GM21381 (cell line): ENCODE results near the gene ARL4D.
"Not testable (repeated sequence)": the region's sequence is repeated elsewhere in the genome, so short reads cannot be mapped to it uniquely, and the experiment has no call there.

ENCODE experiments used
- ATAC-seq: cut with Tn5 transposase; IDR thresholded peaks from one replicate; pipeline ENCODE4 v1.9.1; 2021; ENCODE audit warnings: mild to moderate bottlenecking, moderate library complexity; ENCODE audit not compliant: unreplicated experiment

Gene ARL4D

GRCh38 chr17:43398724-43399595 is at the start of gene ARL4D:
ARL4D (plus strand) TSS chr17:43398993; CDS start chr17:43399733, 740 bp downstream.
- ATAC-seq: no peak

GRCh38 chr17:43349142-43349541 is 49.7 kb upstream of the ARL4D start:
- ATAC-seq: no peak

GRCh38 chr17:43350888-43351361 is 47.9 kb upstream of the ARL4D start:
- no peak for ATAC-seq

- ATAC-seq: no peak
These were observed 47.1 kb upstream of the ARL4D start for GRCh38 chr17:43351691-43352090.

- no peak for ATAC-seq
These were observed 46.0 kb upstream of the ARL4D start for GRCh38 chr17:43352579-43353331.

- ATAC-seq: no peak
These were observed 45.4 kb upstream of the ARL4D start for GRCh38 chr17:43353393-43353792.

- ATAC-seq: no peak
These were observed 44.4 kb upstream of the ARL4D start for GRCh38 chr17:43354371-43354770.

GRCh38 chr17:43356450-43356849 is 42.3 kb upstream of the ARL4D start:
- ATAC-seq: no peak

GRCh38 chr17:43356999-43357398 is 41.8 kb upstream of the ARL4D start:
- ATAC-seq: no peak

- no peak for ATAC-seq
These were observed 39.2 kb upstream of the ARL4D start for GRCh38 chr17:43359469-43360110.

- peak; percentile 10 for ATAC-seq
These were observed 38.4 kb upstream of the ARL4D start for GRCh38 chr17:43360376-43360738.

- ATAC-seq: peak; percentile 63
These were observed 37.9 kb upstream of the ARL4D start for GRCh38 chr17:43360739-43361505.

GRCh38 chr17:43363181-43363925 is 35.4 kb upstream of the ARL4D start:
- no peak for ATAC-seq

GRCh38 chr17:43363926-43364285 is 34.9 kb upstream of the ARL4D start:
- no peak for ATAC-seq

- no peak for ATAC-seq
These were observed 33.4 kb upstream of the ARL4D start for GRCh38 chr17:43365356-43365755.

- ATAC-seq: not testable (repeated sequence)
These were observed 32.9 kb upstream of the ARL4D start for GRCh38 chr17:43365921-43366320.

- no peak for ATAC-seq
These were observed 31.7 kb upstream of the ARL4D start for GRCh38 chr17:43366891-43367736.

- ATAC-seq: peak; percentile 33
These were observed 31.0 kb upstream of the ARL4D start for GRCh38 chr17:43367737-43368242.
